PC-9 (cell line): Measurements from ENCODE around the gene ACACA. TPM values are rescaled to one million over a fixed set of nuclear protein-coding genes. Genes with fewer than 3 reads are reported as not detected.

Experiments used
- BruUV-seq: library from RNA; stranded (reverse); fragments of 400-500 nt; replicated peaks from 2 replicates; lab custom pipeline; 2021; lab: Mats Ljungman, UMichigan
- CTCF ChIA-PET: fragments of 300-600 bp; sonication (Branson Sonifier 250); formaldehyde crosslinking; loops from one replicate; lab custom pipeline; 2022; ENCODE audit warnings: antibody characterized with exemption; lab: Charles Lee
- POLR2A ChIA-PET: fragments of 300-600 bp; sonication (Branson Sonifier 250); formaldehyde crosslinking; loops from one replicate; lab custom pipeline; 2022; ENCODE audit warnings: antibody characterized with exemption; ENCODE audit not compliant: unreplicated experiment; lab: Charles Lee
- DNase-seq, 2 experiments: peaks; one replicate each; pipeline versions ENCODE4 v3.0.0 to v3.0.0-alpha.2; 2015 to 2022; ENCODE audit warnings: mixed read lengths in 1 of 2
- H2AFZ ChIP-seq: fragments of 200-600 bp; sonication (generic); 2 replicates; pipeline ENCODE4 v1.8.1; 2017; ENCODE audit warnings: antibody characterized with exemption
- H3F3A ChIP-seq: fragments of 200-600 bp; sonication (generic); 2 replicates; pipeline ENCODE4 v1.8.1; 2017; ENCODE audit warnings: antibody characterized with exemption, mild to moderate bottlenecking, low read depth; ENCODE audit not compliant: insufficient read depth
- H3K27ac ChIP-seq: fragments of 200-600 bp; sonication (generic); 2 replicates; pipeline ENCODE4 v1.6.1; 2016; ENCODE audit warnings: mixed run types
- H3K27me3 ChIP-seq: fragments of 200-600 bp; sonication (generic); 2 replicates; pipeline ENCODE4 v1.6.1; 2016; ENCODE audit warnings: low read depth, mixed run types; ENCODE audit not compliant: insufficient read depth
- H3K36me3 ChIP-seq: fragments of 200-600 bp; sonication (generic); 2 replicates; pipeline ENCODE4 v1.6.1; 2016; ENCODE audit warnings: low read depth, mixed run types
- H3K4me1 ChIP-seq: fragments of 200-600 bp; sonication (generic); replicated peaks from 2 replicates; pipeline ENCODE4 v1.6.1; 2016; ENCODE audit warnings: mixed run types; ENCODE audit not compliant: insufficient read depth
- H3K4me2 ChIP-seq: fragments of 200-600 bp; sonication (generic); 2 replicates; pipeline ENCODE4 v1.6.1; 2017; ENCODE audit warnings: mixed run types
- H3K4me3 ChIP-seq: fragments of 200-600 bp; sonication (generic); 2 replicates; pipeline ENCODE4 v1.6.1; 2016; ENCODE audit warnings: mixed run types
- H3K79me2 ChIP-seq: fragments of 200-600 bp; sonication (generic); 2 replicates; pipeline ENCODE4 v1.6.1; 2017; ENCODE audit warnings: low read depth, mixed run types
- H3K9me2 ChIP-seq: fragments of 200-600 bp; sonication (generic); 2 replicates; pipeline ENCODE4 v1.8.1; 2017; ENCODE audit warnings: mild to moderate bottlenecking; ENCODE audit not compliant: insufficient read depth
- H3K9me3 ChIP-seq: fragments of 200-600 bp; sonication (generic); 2 replicates; pipeline ENCODE4 v1.8.1; 2016; ENCODE audit warnings: low read depth; ENCODE audit not compliant: insufficient read depth
- H4K20me1 ChIP-seq: fragments of 200-600 bp; sonication (generic); 2 replicates; pipeline ENCODE4 v1.8.1; 2017; ENCODE audit not compliant: insufficient read depth
- EZH2 ChIP-seq: fragments of 200-600 bp; sonication (generic); IDR thresholded peaks from 2 replicates; pipeline ENCODE4 v1.8.0; 2017; ENCODE audit warnings: antibody characterized with exemption, low read depth
- intact Hi-C: fragments of 100-400 bp; cut with micrococcal nuclease; formaldehyde crosslinking; loops from one replicate; pipeline ENCODE4 v1.10.0; 2022; ENCODE audit not compliant: unreplicated experiment
- total RNA-seq: library from RNA; stranded (reverse); gene quantifications from 2 replicates; pipeline ENCODE4 v1.2.3, GENCODE V29; 2021
- TF ChIP-seq, protein P1 (sequence below): fragments of 200-600 bp; sonication (generic); conservative IDR thresholded peaks from 2 replicates; pipeline ENCODE4 v1.6.1; 2017; ENCODE audit warnings: mixed run types, antibody characterized with exemption, mild to moderate bottlenecking, moderate library complexity

Gene ACACA
- total RNA-seq, 1 experiment from 2014 or later = 185 TPM

DNA sequence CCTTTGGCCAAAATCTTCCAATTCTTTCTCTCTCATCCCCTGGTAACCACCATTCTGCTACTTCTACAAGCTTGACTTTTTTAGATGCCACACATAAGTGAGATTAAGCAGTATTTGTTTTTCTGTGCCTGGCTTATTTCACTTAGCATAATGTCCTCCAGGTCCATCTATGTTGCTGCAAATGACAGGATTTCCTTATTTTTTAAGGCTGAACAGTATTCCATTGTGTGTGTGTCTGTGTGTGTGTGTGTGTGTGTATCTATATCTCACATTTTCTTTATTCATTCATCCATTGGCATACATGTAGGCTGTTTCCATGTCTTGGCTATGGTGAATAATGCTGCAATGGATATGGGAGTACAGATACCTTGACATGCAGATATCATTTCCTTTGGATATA, 6.1 kb downstream of the ACACA start:
- Histone ChIP-seq H3K4me1 (peaks cover 43% of the 10 kb centered on the region), H4K20me1 (no peaks in the 10 kb centered on the region), H3K27ac (no peak overlapping the region), H3K9me2 (no peaks in the 10 kb centered on the region), H3K79me2 (peaks cover 26% of the 10 kb centered on the region), H3K27me3 (no peaks in the 10 kb centered on the region), H2AFZ (no peak overlapping the region), H3F3A (peaks cover 28% of the 10 kb centered on the region), H3K4me3 (no peak overlapping the region), H3K36me3 (no peaks in the 10 kb centered on the region), H3K9me3 (no peaks in the 10 kb centered on the region), H3K4me2 (no peak overlapping the region)
- ChIA-PET POLR2A (no interaction called here), CTCF (no interaction called here)
- intact Hi-C loops = no loop called here
- BruUV-seq = no TSS peak
- TF ChIP-seq, protein P1, sequence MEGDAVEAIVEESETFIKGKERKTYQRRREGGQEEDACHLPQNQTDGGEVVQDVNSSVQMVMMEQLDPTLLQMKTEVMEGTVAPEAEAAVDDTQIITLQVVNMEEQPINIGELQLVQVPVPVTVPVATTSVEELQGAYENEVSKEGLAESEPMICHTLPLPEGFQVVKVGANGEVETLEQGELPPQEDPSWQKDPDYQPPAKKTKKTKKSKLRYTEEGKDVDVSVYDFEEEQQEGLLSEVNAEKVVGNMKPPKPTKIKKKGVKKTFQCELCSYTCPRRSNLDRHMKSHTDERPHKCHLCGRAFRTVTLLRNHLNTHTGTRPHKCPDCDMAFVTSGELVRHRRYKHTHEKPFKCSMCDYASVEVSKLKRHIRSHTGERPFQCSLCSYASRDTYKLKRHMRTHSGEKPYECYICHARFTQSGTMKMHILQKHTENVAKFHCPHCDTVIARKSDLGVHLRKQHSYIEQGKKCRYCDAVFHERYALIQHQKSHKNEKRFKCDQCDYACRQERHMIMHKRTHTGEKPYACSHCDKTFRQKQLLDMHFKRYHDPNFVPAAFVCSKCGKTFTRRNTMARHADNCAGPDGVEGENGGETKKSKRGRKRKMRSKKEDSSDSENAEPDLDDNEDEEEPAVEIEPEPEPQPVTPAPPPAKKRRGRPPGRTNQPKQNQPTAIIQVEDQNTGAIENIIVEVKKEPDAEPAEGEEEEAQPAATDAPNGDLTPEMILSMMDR = no peak
- TF ChIP-seq EZH2 = no peak
- DNase-seq = no peak

- H3K27ac ChIP-seq = peak overlapping the region; percentile 40
- peaks cover 28% of the 10 kb centered on the region for H3F3A ChIP-seq
- intact Hi-C loops = loop anchor here (5.0 kb wide), 1 partner anchor 42 kb away; no protein-coding TSS in a partner anchor
- H3K79me2 ChIP-seq = peaks cover 14% of the 10 kb centered on the region
- no peaks in the 10 kb centered on the region for H3K9me3 ChIP-seq
- TF ChIP-seq EZH2 = no peak
- TF ChIP-seq, protein P1 = no peak
- H3K9me2 ChIP-seq = no peaks in the 10 kb centered on the region
- BruUV-seq = no TSS peak
- CTCF ChIA-PET = no interaction called here
- peak overlapping the region; percentile 14; the same call in 1 of the 2 replicates for H3K4me2 ChIP-seq
- H2AFZ ChIP-seq = no peak overlapping the region
- no peaks in the 10 kb centered on the region for H3K36me3 ChIP-seq
- POLR2A ChIA-PET = no interaction called here
- no peak overlapping the region for H3K4me3 ChIP-seq
- no peaks in the 10 kb centered on the region for H4K20me1 ChIP-seq
- peaks cover 31% of the 10 kb centered on the region for H3K4me1 ChIP-seq
- H3K27me3 ChIP-seq = no peaks in the 10 kb centered on the region
- peak; percentile 53 to 92 for DNase-seq
Measured at GRCh38 chr17:37399265-37399803, 7.3 kb downstream of the ACACA start.

DNA sequence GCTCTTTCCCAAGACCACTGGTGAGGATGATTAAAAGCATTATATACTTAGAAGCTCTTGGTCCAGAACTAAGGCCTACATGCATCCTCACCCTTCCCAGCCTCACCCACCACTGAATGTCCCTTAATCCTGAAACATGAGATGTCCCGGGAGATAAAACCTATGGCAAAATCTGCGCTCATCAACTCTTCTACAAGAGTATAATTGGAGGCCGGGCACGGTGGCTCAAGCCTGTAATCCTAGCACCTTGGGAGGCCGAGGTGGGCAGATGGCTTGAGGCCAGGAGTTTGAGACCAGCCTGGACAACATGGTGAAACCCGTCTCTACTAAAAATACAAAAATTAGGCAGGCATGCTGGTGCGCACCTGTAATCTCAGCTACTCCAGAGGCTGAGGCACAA, 13.3 kb downstream of the ACACA start:
- Histone ChIP-seq H3F3A (peaks cover 37% of the 10 kb centered on the region), H3K36me3 (no peaks in the 10 kb centered on the region), H3K79me2 (no peaks in the 10 kb centered on the region), H3K27me3 (no peaks in the 10 kb centered on the region), H2AFZ (no peak overlapping the region), H3K4me2 (peak overlapping the region; percentile 68; the same call in 1 of the 2 replicates), H3K9me3 (no peaks in the 10 kb centered on the region), H3K4me3 (no peak overlapping the region), H3K9me2 (no peaks in the 10 kb centered on the region), H4K20me1 (no peaks in the 10 kb centered on the region), H3K4me1 (peaks cover 30% of the 10 kb centered on the region), H3K27ac (peak overlapping the region; percentile 80; the same call in 1 of the 2 replicates)
- no TSS peak for BruUV-seq
- TF ChIP-seq, protein P1 = no peak
- TF ChIP-seq EZH2 = no peak
- ChIA-PET CTCF (interaction anchor here (0.7 kb wide), 1 partner anchor 1692 kb away, joined by 3 read pairs; no protein-coding TSS in a partner anchor), POLR2A (no interaction called here)
- intact Hi-C loops = no loop called here
- DNase-seq = no peak
